B cell (primary cell): Measurements from ENCODE around the gene SBK2.

Experiments
- CTCF ChIP-seq: fragments of 200-600 bp; IDR thresholded peaks from one replicate; pipeline ENCODE4 v1.8.0; 2022; ENCODE audit warnings: antibody characterized with exemption, mild to moderate bottlenecking
- EZH2 ChIP-seq: IDR thresholded peaks from 2 replicates; pipeline ENCODE4 v1.6.1; 2012; ENCODE audit warnings: borderline replicate concordance, low read depth, mild to moderate bottlenecking, moderate library complexity, low read length; ENCODE audit not compliant: insufficient read depth, poor library complexity, severe bottlenecking

DNA sequence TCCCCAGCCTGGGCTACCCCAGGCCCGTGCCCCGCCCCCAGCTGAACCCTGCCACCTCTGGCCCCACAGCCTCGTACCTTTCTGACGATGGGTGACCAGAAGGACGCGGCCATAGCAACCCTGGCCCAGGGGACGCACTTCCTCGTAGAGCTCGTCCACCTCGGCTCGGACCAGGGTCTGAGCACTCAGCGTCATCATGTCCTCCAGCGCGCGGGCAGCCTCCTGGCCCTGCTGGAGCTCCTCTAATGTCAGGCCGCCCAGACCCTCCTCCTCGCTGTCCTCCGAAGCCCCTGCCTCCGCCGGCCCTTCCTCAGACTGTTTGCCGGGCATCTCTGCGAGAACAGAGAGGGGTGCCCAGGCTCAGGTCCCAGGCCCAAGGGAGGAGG, 975 bp downstream of the SBK2 start:
- TF ChIP-seq CTCF, result no peak
- no peak for TF ChIP-seq EZH2
